ENCODE data around the gene CYP1A1.

DNA sequence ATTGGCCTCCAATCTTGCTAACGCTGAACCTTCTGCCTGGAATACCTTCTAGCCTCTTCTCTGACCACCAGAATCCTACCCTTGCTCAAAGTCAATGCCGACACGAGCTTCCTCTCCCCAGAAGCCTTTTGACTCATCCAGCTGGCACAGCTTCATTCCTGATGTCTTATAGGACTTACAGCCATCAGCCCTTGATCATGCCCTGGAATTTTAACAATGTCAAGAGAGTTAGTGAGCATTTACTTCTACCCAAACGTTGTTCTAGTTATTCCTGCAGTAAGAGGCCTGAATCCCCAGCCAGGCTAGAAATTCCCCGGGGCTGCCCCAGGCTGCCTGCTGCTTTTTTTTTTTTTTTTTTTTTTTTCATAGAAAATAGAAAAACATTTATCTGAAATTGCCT lies 27.2 kb upstream of the CYP1A1 start:
- TF ChIP-seq, protein P1, sequence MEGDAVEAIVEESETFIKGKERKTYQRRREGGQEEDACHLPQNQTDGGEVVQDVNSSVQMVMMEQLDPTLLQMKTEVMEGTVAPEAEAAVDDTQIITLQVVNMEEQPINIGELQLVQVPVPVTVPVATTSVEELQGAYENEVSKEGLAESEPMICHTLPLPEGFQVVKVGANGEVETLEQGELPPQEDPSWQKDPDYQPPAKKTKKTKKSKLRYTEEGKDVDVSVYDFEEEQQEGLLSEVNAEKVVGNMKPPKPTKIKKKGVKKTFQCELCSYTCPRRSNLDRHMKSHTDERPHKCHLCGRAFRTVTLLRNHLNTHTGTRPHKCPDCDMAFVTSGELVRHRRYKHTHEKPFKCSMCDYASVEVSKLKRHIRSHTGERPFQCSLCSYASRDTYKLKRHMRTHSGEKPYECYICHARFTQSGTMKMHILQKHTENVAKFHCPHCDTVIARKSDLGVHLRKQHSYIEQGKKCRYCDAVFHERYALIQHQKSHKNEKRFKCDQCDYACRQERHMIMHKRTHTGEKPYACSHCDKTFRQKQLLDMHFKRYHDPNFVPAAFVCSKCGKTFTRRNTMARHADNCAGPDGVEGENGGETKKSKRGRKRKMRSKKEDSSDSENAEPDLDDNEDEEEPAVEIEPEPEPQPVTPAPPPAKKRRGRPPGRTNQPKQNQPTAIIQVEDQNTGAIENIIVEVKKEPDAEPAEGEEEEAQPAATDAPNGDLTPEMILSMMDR (IDR thresholded peaks at IDR 0.05): no peak
- TF ChIP-seq POLR2A (IDR thresholded peaks at IDR 0.05): no peak

Data from adrenal gland (tissue), 5 donors.